SK-N-SH (cell line): Measurements from ENCODE around the gene PPP1R1B. TPM values are rescaled to one million over a fixed set of nuclear protein-coding genes. Genes with fewer than 3 reads are reported as not detected.

Experiments
- CTCF ChIA-PET: fragments of 300-600, 350-600 bp; formaldehyde crosslinking; extraction: SDS; loops from one replicate; lab custom pipeline; 2021; lab: Yijun Ruan, JAX
- POLR2A ChIA-PET: fragments of 350-600 bp; sonication (Branson Sonifier 250); formaldehyde crosslinking; extraction: SDS; loops from one replicate; lab custom pipeline; 2020; ENCODE audit warnings: antibody characterized with exemption, inconsistent platforms; lab: Yijun Ruan, JAX
- DNase-seq: peaks from one replicate; pipeline ENCODE4 v3.0.0; 2012
- H2AFZ ChIP-seq: fragments of 200-600 bp; sonication (generic); 2 replicates; pipeline ENCODE4 v1.8.1; 2016; ENCODE audit warnings: antibody characterized with exemption, mild to moderate bottlenecking, low read depth
- H3F3A ChIP-seq: fragments of 200-600 bp; sonication (generic); replicated peaks from 2 replicates; pipeline ENCODE3; 2016; ENCODE audit warnings: antibody characterized with exemption, mild to moderate bottlenecking; ENCODE audit not compliant: insufficient read depth
- H3K27ac ChIP-seq, 2 experiments: fragments of 200-500 bp in 1 of 2; fragments of 200-600 bp in 1 of 2; sonication (Bioruptor generic) in 1 of 2; sonication (generic), shearing (Covaris generic) in 1 of 2; 2 replicates each; pipeline versions ENCODE4 v1.5.1 to v1.6.1; 2014 to 2016; ENCODE audit warnings: low read depth in 2 of 2, inconsistent platforms in 1 of 2, low read length in 1 of 2, mild to moderate bottlenecking in 1 of 2, mixed read lengths in 1 of 2
- H3K27me3 ChIP-seq: fragments of 200-600 bp; sonication (generic), shearing (Covaris generic); 2 replicates; pipeline ENCODE4 v1.6.1; 2016; ENCODE audit warnings: mixed run types; ENCODE audit not compliant: insufficient read depth
- H3K36me3 ChIP-seq, 2 experiments: fragments of 200-500 bp in 1 of 2; fragments of 200-600 bp in 1 of 2; sonication (Bioruptor generic) in 1 of 2; sonication (generic) in 1 of 2; replicated peaks in 1 of 2; 2 replicates each; pipeline versions ENCODE3 to v1.5.1; 2014 to 2016; ENCODE audit warnings: low read length in 1 of 2, mild to moderate bottlenecking in 1 of 2; ENCODE audit not compliant: insufficient read depth in 2 of 2, control insufficient read depth in 1 of 2
- H3K4me1 ChIP-seq, 2 experiments: fragments of 200-500 bp in 1 of 2; fragments of 200-600 bp in 1 of 2; sonication (Bioruptor generic) in 1 of 2; sonication (generic), shearing (Covaris generic) in 1 of 2; 2 replicates each; pipeline versions ENCODE4 v1.5.1 to v1.6.1; 2014 to 2016; ENCODE audit warnings: low read depth in 1 of 2, low read length in 1 of 2, mixed run types in 1 of 2; ENCODE audit not compliant: insufficient read depth in 2 of 2, control insufficient read depth in 1 of 2
- H3K4me2 ChIP-seq: fragments of 200-600 bp; sonication (generic), shearing (Covaris generic); 2 replicates; pipeline ENCODE4 v1.6.1; 2017; ENCODE audit warnings: mixed run types
- H3K4me3 ChIP-seq, 2 experiments: fragments of 200-500 bp in 1 of 2; fragments of 200-600 bp in 1 of 2; sonication (Bioruptor generic) in 1 of 2; sonication (generic), shearing (Covaris generic) in 1 of 2; 2 replicates each; pipeline versions ENCODE4 v1.5.1 to v1.8.1; 2014 to 2016; ENCODE audit warnings: low read depth in 2 of 2, inconsistent platforms in 1 of 2, low read length in 1 of 2, mild to moderate bottlenecking in 1 of 2, mixed read lengths in 1 of 2, moderate library complexity in 1 of 2
- H3K79me2 ChIP-seq: fragments of 200-600 bp; sonication (generic); 2 replicates; pipeline ENCODE4 v1.8.1; 2017; ENCODE audit warnings: mild to moderate bottlenecking; ENCODE audit not compliant: insufficient read depth
- H3K9ac ChIP-seq: fragments of 200-600 bp; sonication (generic); 2 replicates; pipeline ENCODE4 v1.6.1; 2017; ENCODE audit warnings: mixed run types
- H3K9me2 ChIP-seq: fragments of 200-600 bp; sonication (generic); 2 replicates; pipeline ENCODE4 v1.6.1; 2017; ENCODE audit warnings: mixed run types
- H3K9me3 ChIP-seq: fragments of 200-600 bp; sonication (generic); 2 replicates; pipeline ENCODE4 v1.6.1; 2017; ENCODE audit warnings: mixed run types, mild to moderate bottlenecking, moderate library complexity
- H4K20me1 ChIP-seq: fragments of 200-600 bp; sonication (generic); 2 replicates; pipeline ENCODE4 v1.6.1; 2017; ENCODE audit warnings: mild to moderate bottlenecking, mixed run types; ENCODE audit not compliant: insufficient read depth
- EZH2phosphoT487 ChIP-seq: fragments of 200-600 bp; sonication (generic); IDR thresholded peaks from 2 replicates; pipeline ENCODE4 v1.6.1; 2017; ENCODE audit warnings: low read depth, mixed run types, mild to moderate bottlenecking, antibody characterized with exemption, moderate library complexity, borderline replicate concordance
- GATA2 ChIP-seq: sonication (generic); formaldehyde crosslinking; IDR thresholded peaks from 2 replicates; pipeline ENCODE4 v1.5.0; 2020; ENCODE audit warnings: mild to moderate bottlenecking, missing genetic modification reagents
- RFX5 ChIP-seq: IDR thresholded peaks from 2 replicates; pipeline ENCODE4 v1.6.1; 2012; ENCODE audit warnings: mild to moderate bottlenecking, improper control_type of control experiment, low read length
- RXRA ChIP-seq: IDR thresholded peaks from 2 replicates; pipeline ENCODE4 v1.4.0; 2012; ENCODE audit warnings: low read depth, mild to moderate bottlenecking, borderline replicate concordance
- TAF1 ChIP-seq: IDR thresholded peaks from 2 replicates; pipeline ENCODE4 v1.6.1; 2012; ENCODE audit warnings: low read depth, mild to moderate bottlenecking, low read length, moderate library complexity, borderline replicate concordance
- TCF12 ChIP-seq: IDR thresholded peaks from 2 replicates; pipeline ENCODE4 v1.4.0; 2012
- TEAD4 ChIP-seq: IDR thresholded peaks from 2 replicates; pipeline ENCODE4 v1.4.0; 2012; ENCODE audit warnings: mild to moderate bottlenecking, borderline replicate concordance; ENCODE audit not compliant: insufficient read depth
- WGBS: methylation state at CpG from one replicate; pipeline ENCODE4 v1.1.6; 2017; ENCODE audit warnings: low lambda C conversion rate; 5-methylcytosine and 5-hydroxymethylcytosine counted together
- polyA plus RNA-seq, 3 experiments: library from polyadenylated mRNA; depleted of rRNA; stranded (reverse); fragments of >200 nt; gene quantifications; 2 replicates each; pipeline ENCODE4 v1.2.3, GENCODE V29; 2012
- TF ChIP-seq, protein P1 (sequence below): IDR thresholded peaks from 2 replicates; pipeline ENCODE4 v1.4.0; 2012; ENCODE audit warnings: low read depth, borderline replicate concordance
- TF ChIP-seq, protein P2 (sequence below): IDR thresholded peaks from 2 replicates; pipeline ENCODE4 v1.4.0; 2012; ENCODE audit warnings: low read depth, borderline replicate concordance

The PPP1R1B gene
- polyA plus RNA-seq, 1 of the 3 experiments (the other 2 are of a cell fraction) = 0.07 TPM

DNA sequence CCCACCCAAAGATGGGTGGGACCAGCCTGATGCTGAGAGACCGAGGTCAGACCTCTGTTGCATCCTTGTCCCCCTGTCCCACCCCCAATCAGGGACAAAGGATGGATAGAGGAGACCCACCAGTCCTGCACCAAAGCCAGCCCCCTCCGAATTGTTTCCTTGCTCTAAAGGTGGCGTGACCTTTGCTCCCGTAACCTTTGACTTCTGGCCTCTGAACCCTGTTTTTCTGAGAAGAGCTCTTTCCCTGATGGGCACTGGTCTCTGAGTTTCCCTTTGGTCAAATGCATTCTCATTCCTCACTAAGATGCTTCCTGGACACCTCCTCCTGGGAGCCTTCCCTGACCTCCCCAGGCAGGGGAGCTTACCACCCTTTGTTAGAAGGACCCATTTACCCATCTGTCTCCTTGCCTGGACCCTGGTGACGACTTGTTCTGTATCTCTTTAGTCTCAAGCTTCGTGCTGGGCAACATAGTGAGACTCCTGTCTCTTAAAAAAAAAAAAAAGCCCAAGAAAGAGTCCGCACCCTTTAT is 13.8 kb upstream of the PPP1R1B start:
- Histone ChIP-seq H3K79me2 (no peaks in the 10 kb centered on the region), H4K20me1 (no peaks in the 10 kb centered on the region), H3K9me3 (no peaks in the 10 kb centered on the region), H3K27ac (no peak overlapping the region), H3K27me3 (peaks cover 33% of the 10 kb centered on the region; the same call in 1 of the 2 replicates), H3K9me2 (no peaks in the 10 kb centered on the region), H3K4me3 (no peak overlapping the region), H3K36me3 (no peaks in the 10 kb centered on the region), H3K4me1 (peaks cover 0 to 4% of the 10 kb centered on the region in 2 experiments; a peak in 1 of 4 replicates), H3F3A (peaks cover 2% of the 10 kb centered on the region), H2AFZ (no peak overlapping the region), H3K4me2 (no peak overlapping the region), H3K9ac (no peak overlapping the region)
- WGBS = 78% methylated on average over 7 of the region's 7 CpGs
- CTCF ChIA-PET = interaction anchor here (1.0 to 4.7 kb wide), 4 partner anchors 8 to 55 kb away, joined by 4 to 43 read pairs (median 8); partner anchors contain the start of gene PNMT
- DNase-seq = no peak
- POLR2A ChIA-PET = no interaction called here
- TF ChIP-seq TEAD4 = no peak
- TF ChIP-seq EZH2phosphoT487 = no peak
- TF ChIP-seq, protein P1, sequence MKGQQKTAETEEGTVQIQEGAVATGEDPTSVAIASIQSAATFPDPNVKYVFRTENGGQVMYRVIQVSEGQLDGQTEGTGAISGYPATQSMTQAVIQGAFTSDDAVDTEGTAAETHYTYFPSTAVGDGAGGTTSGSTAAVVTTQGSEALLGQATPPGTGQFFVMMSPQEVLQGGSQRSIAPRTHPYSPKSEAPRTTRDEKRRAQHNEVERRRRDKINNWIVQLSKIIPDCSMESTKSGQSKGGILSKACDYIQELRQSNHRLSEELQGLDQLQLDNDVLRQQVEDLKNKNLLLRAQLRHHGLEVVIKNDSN = no peak
- TF ChIP-seq, protein P2, sequence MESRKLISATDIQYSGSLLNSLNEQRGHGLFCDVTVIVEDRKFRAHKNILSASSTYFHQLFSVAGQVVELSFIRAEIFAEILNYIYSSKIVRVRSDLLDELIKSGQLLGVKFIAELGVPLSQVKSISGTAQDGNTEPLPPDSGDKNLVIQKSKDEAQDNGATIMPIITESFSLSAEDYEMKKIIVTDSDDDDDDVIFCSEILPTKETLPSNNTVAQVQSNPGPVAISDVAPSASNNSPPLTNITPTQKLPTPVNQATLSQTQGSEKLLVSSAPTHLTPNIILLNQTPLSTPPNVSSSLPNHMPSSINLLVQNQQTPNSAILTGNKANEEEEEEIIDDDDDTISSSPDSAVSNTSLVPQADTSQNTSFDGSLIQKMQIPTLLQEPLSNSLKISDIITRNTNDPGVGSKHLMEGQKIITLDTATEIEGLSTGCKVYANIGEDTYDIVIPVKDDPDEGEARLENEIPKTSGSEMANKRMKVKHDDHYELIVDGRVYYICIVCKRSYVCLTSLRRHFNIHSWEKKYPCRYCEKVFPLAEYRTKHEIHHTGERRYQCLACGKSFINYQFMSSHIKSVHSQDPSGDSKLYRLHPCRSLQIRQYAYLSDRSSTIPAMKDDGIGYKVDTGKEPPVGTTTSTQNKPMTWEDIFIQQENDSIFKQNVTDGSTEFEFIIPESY = no peak
- TF ChIP-seq GATA2 (CRISPR knock-in tag) = no peak
- TF ChIP-seq TCF12 = no peak

DNA sequence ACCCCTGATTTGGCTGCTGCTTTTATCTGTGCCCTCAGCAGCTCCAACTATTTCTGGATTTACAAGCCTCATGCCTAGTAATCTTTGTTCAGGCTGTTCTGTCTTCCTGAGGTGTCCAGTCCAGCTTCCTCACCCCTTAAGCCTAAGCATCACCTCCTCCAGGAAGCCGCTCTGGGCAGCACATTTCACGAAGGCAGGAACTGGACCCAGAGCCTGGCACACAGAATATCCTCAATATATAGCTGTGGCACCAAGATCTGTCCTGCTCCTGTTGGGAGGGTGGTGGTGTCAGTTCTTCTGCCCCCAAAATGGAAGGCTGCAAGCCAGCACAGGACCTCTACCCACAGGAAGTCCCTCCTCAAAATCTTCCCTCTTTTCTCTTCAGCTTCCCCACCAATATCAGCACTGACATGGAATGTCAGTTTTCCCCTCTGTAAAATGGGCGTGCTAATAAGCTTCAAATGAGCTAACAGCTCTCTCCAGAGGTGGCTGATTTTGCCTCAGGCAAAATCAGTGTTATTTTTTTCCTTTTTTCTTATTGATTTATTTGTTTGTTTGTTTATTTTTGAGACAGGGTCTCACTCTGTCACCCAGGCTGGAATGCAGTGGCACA is 12.1 kb upstream of the PPP1R1B start:
- no peaks in the 10 kb centered on the region for H3K9me2 ChIP-seq
- no peak overlapping the region for H2AFZ ChIP-seq
- ChIA-PET POLR2A (no interaction called here), CTCF (interaction anchor here (0.9 to 14.5 kb wide), 4 partner anchors 8 to 67 kb away, joined by 3 to 285 read pairs (median 25); partner anchors contain the start of gene NEUROD2)
- H3K4me3 ChIP-seq = no peak overlapping the region
- no peaks in the 10 kb centered on the region for H4K20me1 ChIP-seq
- no peaks in the 10 kb centered on the region for H3K79me2 ChIP-seq
- H3K4me2 ChIP-seq = no peak overlapping the region
- TF ChIP-seq GATA2 (CRISPR knock-in tag) (no peak), TAF1 (no peak), EZH2phosphoT487 (no peak), RXRA (no peak), RFX5 (no peak)
- H3K36me3 ChIP-seq = no peaks in the 10 kb centered on the region
- no peaks in the 10 kb centered on the region for H3K9me3 ChIP-seq
- H3K4me1 ChIP-seq = peaks cover 0 to 9% of the 10 kb centered on the region in 2 experiments; a peak in 1 of 4 replicates
- no peak overlapping the region for H3K27ac ChIP-seq
- H3K9ac ChIP-seq = no peak overlapping the region
- 74% methylated on average over 3 of the region's 3 CpGs for whole genome bisulfite sequencing
- H3K27me3 ChIP-seq = peaks cover 16% of the 10 kb centered on the region; the same call in 1 of the 2 replicates
- DNase-seq = no peak
- H3F3A ChIP-seq = peaks cover 2% of the 10 kb centered on the region
